WTC11 (cell line): ENCODE measurements around the gene CRYZL1.

Experiments used
- CDX4 ChIP-seq: fragments of 250-450 bp; sonication (Bioruptor Pico); IDR thresholded peaks from 2 replicates; pipeline ENCODE4 v1.9.0; 2021; ENCODE audit warnings: moderate library complexity, mild to moderate bottlenecking, inconsistent platforms, borderline replicate concordance
- CTCF ChIP-seq: fragments of 200-600 bp; IDR thresholded peaks from 2 replicates; pipeline ENCODE4 v1.8.0; 2022; ENCODE audit warnings: antibody characterized with exemption
- GTF2I ChIP-seq: fragments of 250-450 bp; sonication (Bioruptor Pico); conservative IDR thresholded peaks from 2 replicates; pipeline ENCODE4 v1.4.0; 2021; ENCODE audit warnings: mild to moderate bottlenecking
- JUN ChIP-seq: sonication (generic); formaldehyde crosslinking; IDR thresholded peaks from 2 replicates; pipeline ENCODE4 v1.8.0; 2023; ENCODE audit warnings: mild to moderate bottlenecking, missing genetic modification reagents
- MAX ChIP-seq: sonication (generic); formaldehyde crosslinking; IDR thresholded peaks from 2 replicates; pipeline ENCODE4 v1.8.0; 2022; ENCODE audit warnings: mild to moderate bottlenecking, missing genetic modification reagents
- NR3C1 ChIP-seq: sonication (generic); formaldehyde crosslinking; conservative IDR thresholded peaks from 2 replicates; pipeline ENCODE4 v1.8.1; 2023; ENCODE audit warnings: low read depth, mild to moderate bottlenecking, missing genetic modification reagents
- RELA ChIP-seq: sonication (generic); formaldehyde crosslinking; IDR thresholded peaks from 2 replicates; pipeline ENCODE4 v1.8.1; 2022; ENCODE audit warnings: missing genetic modification reagents, mild to moderate bottlenecking, borderline replicate concordance
- ZNF263 ChIP-seq: sonication (generic); formaldehyde crosslinking; IDR thresholded peaks from 2 replicates; pipeline ENCODE4 v1.8.1; 2022; ENCODE audit warnings: low read depth, mild to moderate bottlenecking, moderate library complexity, missing genetic modification reagents

GRCh38 chr21:33674226-33674625 lies 32.7 kb upstream of the CRYZL1 start:
- TF ChIP-seq GTF2I = no peak
- no peak for TF ChIP-seq CDX4
- no peak for TF ChIP-seq JUN
- TF ChIP-seq RELA = no peak
- TF ChIP-seq CTCF = no peak
- no peak for TF ChIP-seq NR3C1
- no peak for TF ChIP-seq ZNF263 (CRISPR knock-in tag)
- no peak for TF ChIP-seq MAX
